Measurements from ENCODE around the gene LDLRAD2. TPM values are rescaled to one million over a fixed set of nuclear protein-coding genes. Genes with fewer than 3 reads are reported as not detected.

Gene LDLRAD2
- total RNA-seq, 2 donors from 2014 or later, result 0.05 to 0.07 TPM

GRCh38 chr1:21794656-21795055 lies 17.4 kb upstream of the LDLRAD2 start:
- H3K4me3 Mint-ChIP-seq, result no peak overlapping the region
- H3K9me3 Mint-ChIP-seq, result peaks cover 0 to 6% of the 10 kb centered on the region in 2 donors
- ATAC-seq (replicated peaks in 1 of 2) (no peak), DNase-seq (no peak)
- H3K36me3 Mint-ChIP-seq (ENCODE audit: insufficient read depth in 2 of 2), result no peaks in the 10 kb centered on the region
- no peaks in the 10 kb centered on the region for H3K4me1 Mint-ChIP-seq (ENCODE audit: low read depth)
- H3K27me3 Mint-ChIP-seq (ENCODE audit: low read depth), result no peaks in the 10 kb centered on the region
- no peak overlapping the region for H3K27ac Mint-ChIP-seq

- DNase-seq, result no peak
- Mint-ChIP-seq H3K4me1 (ENCODE audit: low read depth) (no peaks in the 10 kb centered on the region), H3K4me3 (no peak overlapping the region), H3K36me3 (ENCODE audit: insufficient read depth in 2 of 2) (no peaks in the 10 kb centered on the region), H3K27me3 (ENCODE audit: low read depth) (no peaks in the 10 kb centered on the region), H3K27ac (no peak overlapping the region), H3K9me3 (peaks cover 0 to 6% of the 10 kb centered on the region in 2 donors)
- no peak for ATAC-seq (replicated peaks in 1 of 2)
Observed at GRCh38 chr1:21795075-21795474, 17.0 kb upstream of the LDLRAD2 start.

- no peak overlapping the region for H3K4me3 Mint-ChIP-seq
- DNase-seq (no peak), ATAC-seq (replicated peaks in 1 of 2) (no peak)
- no peaks in the 10 kb centered on the region for H3K36me3 Mint-ChIP-seq (ENCODE audit: insufficient read depth in 2 of 2)
- no peak overlapping the region for H3K27ac Mint-ChIP-seq
- H3K9me3 Mint-ChIP-seq, result peaks cover 0 to 6% of the 10 kb centered on the region in 2 donors
- no peaks in the 10 kb centered on the region for H3K4me1 Mint-ChIP-seq (ENCODE audit: low read depth)
- no peaks in the 10 kb centered on the region for H3K27me3 Mint-ChIP-seq (ENCODE audit: low read depth)
Observed at GRCh38 chr1:21799730-21800129, 12.3 kb upstream of the LDLRAD2 start.

- Mint-ChIP-seq H3K9me3 (peaks cover 0 to 2% of the 10 kb centered on the region in 2 donors), H3K4me3 (no peak overlapping the region), H3K27me3 (ENCODE audit: low read depth) (no peaks in the 10 kb centered on the region), H3K36me3 (ENCODE audit: insufficient read depth in 2 of 2) (no peaks in the 10 kb centered on the region), H3K4me1 (ENCODE audit: low read depth) (no peaks in the 10 kb centered on the region), H3K27ac (no peak overlapping the region)
- DNase-seq (no peak), ATAC-seq (replicated peaks in 1 of 2) (no peak)
Observed at GRCh38 chr1:21801100-21801499, 11.0 kb upstream of the LDLRAD2 start.

- peaks cover 0 to 2% of the 10 kb centered on the region in 2 donors for H3K9me3 Mint-ChIP-seq
- H3K27ac Mint-ChIP-seq, result no peak overlapping the region
- no peaks in the 10 kb centered on the region for H3K36me3 Mint-ChIP-seq (ENCODE audit: insufficient read depth in 2 of 2)
- ATAC-seq (replicated peaks in 1 of 2), result no peak
- no peak overlapping the region for H3K4me3 Mint-ChIP-seq
- DNase-seq, result no peak
- H3K27me3 Mint-ChIP-seq (ENCODE audit: low read depth), result no peaks in the 10 kb centered on the region
- H3K4me1 Mint-ChIP-seq (ENCODE audit: low read depth), result no peaks in the 10 kb centered on the region
Observed at GRCh38 chr1:21804536-21804935, 7.5 kb upstream of the LDLRAD2 start.

- peaks cover 20% of the 10 kb centered on the region for H3K27me3 Mint-ChIP-seq (ENCODE audit: low read depth)
- DNase-seq, result no peak
- H3K9me3 Mint-ChIP-seq, result no peaks in the 10 kb centered on the region
- no peaks in the 10 kb centered on the region for H3K36me3 Mint-ChIP-seq (ENCODE audit: insufficient read depth in 2 of 2)
- H3K27ac Mint-ChIP-seq, result no peak overlapping the region
- ATAC-seq (replicated peaks in 1 of 2), result no peak
- H3K4me1 Mint-ChIP-seq (ENCODE audit: low read depth), result no peaks in the 10 kb centered on the region
- H3K4me3 Mint-ChIP-seq, result no peak overlapping the region
Observed at GRCh38 chr1:21813542-21813941, 1.5 kb downstream of the LDLRAD2 start.

GRCh38 chr1:21814241-21814918 lies 2.3 kb downstream of the LDLRAD2 start:
- Mint-ChIP-seq H3K27ac (no peak overlapping the region), H3K36me3 (ENCODE audit: insufficient read depth in 2 of 2) (no peaks in the 10 kb centered on the region), H3K4me3 (peak overlapping the region; percentile 57 to 59), H3K4me1 (ENCODE audit: low read depth) (no peaks in the 10 kb centered on the region), H3K27me3 (ENCODE audit: low read depth) (peaks cover 20% of the 10 kb centered on the region), H3K9me3 (no peaks in the 10 kb centered on the region)
- ATAC-seq (replicated peaks in 1 of 2) (peak; percentile 81 to 83), DNase-seq (peak; percentile 38 to 55)

GRCh38 chr1:21814981-21815582 lies 3.0 kb downstream of the LDLRAD2 start:
- H3K36me3 Mint-ChIP-seq (ENCODE audit: insufficient read depth in 2 of 2), result no peaks in the 10 kb centered on the region
- H3K4me3 Mint-ChIP-seq, result peak overlapping the region; percentile 11 to 59
- ATAC-seq (replicated peaks in 1 of 2) (no peak), DNase-seq (no peak)
- no peak overlapping the region for H3K27ac Mint-ChIP-seq
- H3K9me3 Mint-ChIP-seq, result no peaks in the 10 kb centered on the region
- H3K4me1 Mint-ChIP-seq (ENCODE audit: low read depth), result no peaks in the 10 kb centered on the region
- peaks cover 20% of the 10 kb centered on the region for H3K27me3 Mint-ChIP-seq (ENCODE audit: low read depth)

- Mint-ChIP-seq H3K27ac (no peak overlapping the region), H3K36me3 (ENCODE audit: insufficient read depth in 2 of 2) (no peaks in the 10 kb centered on the region), H3K27me3 (ENCODE audit: low read depth) (peaks cover 20% of the 10 kb centered on the region), H3K9me3 (no peaks in the 10 kb centered on the region), H3K4me1 (ENCODE audit: low read depth) (no peaks in the 10 kb centered on the region), H3K4me3 (no peak overlapping the region)
- no peak for DNase-seq
- ATAC-seq (replicated peaks in 1 of 2), result no peak
Observed at GRCh38 chr1:21815724-21816321, 3.8 kb downstream of the LDLRAD2 start.

GRCh38 chr1:21816602-21817302 lies 4.7 kb downstream of the LDLRAD2 start:
- H3K9me3 Mint-ChIP-seq, result no peaks in the 10 kb centered on the region
- no peak for ATAC-seq (replicated peaks in 1 of 2)

GRCh38 chr1:21818656-21819055 lies 6.6 kb downstream of the LDLRAD2 start:
- no peak overlapping the region for H3K27ac Mint-ChIP-seq
- ATAC-seq (replicated peaks in 1 of 2) (peak; percentile 63 to 64), DNase-seq (peak; percentile 42 to 45)
- H3K4me3 Mint-ChIP-seq, result no peak overlapping the region
- H3K27me3 Mint-ChIP-seq (ENCODE audit: low read depth), result peaks cover 6% of the 10 kb centered on the region
- no peaks in the 10 kb centered on the region for H3K4me1 Mint-ChIP-seq (ENCODE audit: low read depth)
- no peaks in the 10 kb centered on the region for H3K9me3 Mint-ChIP-seq
- H3K36me3 Mint-ChIP-seq (ENCODE audit: insufficient read depth in 2 of 2), result no peaks in the 10 kb centered on the region

More at GRCh38 chr1:21816602-21817302, 4.7 kb downstream of the LDLRAD2 start:
- no peak for DNase-seq
- no peak overlapping the region for H3K27ac Mint-ChIP-seq
- no peaks in the 10 kb centered on the region for H3K36me3 Mint-ChIP-seq (ENCODE audit: insufficient read depth in 2 of 2)
- no peaks in the 10 kb centered on the region for H3K4me1 Mint-ChIP-seq (ENCODE audit: low read depth)
- no peak overlapping the region for H3K4me3 Mint-ChIP-seq
- peaks cover 20% of the 10 kb centered on the region for H3K27me3 Mint-ChIP-seq (ENCODE audit: low read depth)

- H3K9me3 Mint-ChIP-seq, result no peaks in the 10 kb centered on the region
- ATAC-seq (replicated peaks in 1 of 2) (no peak), DNase-seq (no peak)
- H3K27me3 Mint-ChIP-seq (ENCODE audit: low read depth), result no peaks in the 10 kb centered on the region
- no peaks in the 10 kb centered on the region for H3K36me3 Mint-ChIP-seq (ENCODE audit: insufficient read depth in 2 of 2)
- H3K27ac Mint-ChIP-seq, result no peak overlapping the region
- no peak overlapping the region for H3K4me3 Mint-ChIP-seq
- H3K4me1 Mint-ChIP-seq (ENCODE audit: low read depth), result no peaks in the 10 kb centered on the region
Observed at GRCh38 chr1:21820597-21821232, 8.7 kb downstream of the LDLRAD2 start.
